ENCODE data around the gene CASP3. TPM values are rescaled to one million over a fixed set of nuclear protein-coding genes. Genes with fewer than 3 reads are reported as not detected.

CASP3 gene
- total RNA-seq, 1 donor from 2014 or later, result 29.7 TPM

GRCh38 chr4:184588893-184589292 lies 60.4 kb downstream of the CASP3 start:
- no peaks in the 10 kb centered on the region for H3K9me3 ChIP-seq (ENCODE audit: control insufficient read depth in 3 of 3, low read length in 3 of 3)
- H3K27me3 ChIP-seq (ENCODE audit: control insufficient read depth in 3 of 3, insufficient read depth in 3 of 3, low read length in 3 of 3), result peaks cover 0 to 3% (median 0%) of the 10 kb centered on the region in 3 donors
- no peaks in the 10 kb centered on the region for H3K4me1 ChIP-seq (ENCODE audit: control insufficient read depth in 3 of 3, insufficient read depth in 3 of 3, low read length in 3 of 3)
- H3K4me3 ChIP-seq (ENCODE audit: low read length in 3 of 3), result no peak overlapping the region
- H3K9ac ChIP-seq (ENCODE audit: low read depth in 1 of 3, low read length in 3 of 3), result no peak overlapping the region
- no peak overlapping the region for H3K27ac ChIP-seq (ENCODE audit: low read depth, low read length)
- no peaks in the 10 kb centered on the region for H3K36me3 ChIP-seq (ENCODE audit: control insufficient read depth in 3 of 3, insufficient read depth in 3 of 3, low read length in 3 of 3)

- Histone ChIP-seq H3K27ac (ENCODE audit: low read depth, low read length) (no peak overlapping the region), H3K27me3 (ENCODE audit: control insufficient read depth in 3 of 3, insufficient read depth in 3 of 3, low read length in 3 of 3) (peaks cover 0 to 3% (median 0%) of the 10 kb centered on the region in 3 donors), H3K9me3 (ENCODE audit: control insufficient read depth in 3 of 3, low read length in 3 of 3) (no peaks in the 10 kb centered on the region), H3K36me3 (ENCODE audit: control insufficient read depth in 3 of 3, insufficient read depth in 3 of 3, low read length in 3 of 3) (no peaks in the 10 kb centered on the region), H3K4me1 (ENCODE audit: control insufficient read depth in 3 of 3, insufficient read depth in 3 of 3, low read length in 3 of 3) (no peaks in the 10 kb centered on the region), H3K9ac (ENCODE audit: low read depth in 1 of 3, low read length in 3 of 3) (no peak overlapping the region), H3K4me3 (ENCODE audit: low read length in 3 of 3) (no peak overlapping the region)
These were observed 61.5 kb downstream of the CASP3 start for GRCh38 chr4:184587701-184588100.

DNA sequence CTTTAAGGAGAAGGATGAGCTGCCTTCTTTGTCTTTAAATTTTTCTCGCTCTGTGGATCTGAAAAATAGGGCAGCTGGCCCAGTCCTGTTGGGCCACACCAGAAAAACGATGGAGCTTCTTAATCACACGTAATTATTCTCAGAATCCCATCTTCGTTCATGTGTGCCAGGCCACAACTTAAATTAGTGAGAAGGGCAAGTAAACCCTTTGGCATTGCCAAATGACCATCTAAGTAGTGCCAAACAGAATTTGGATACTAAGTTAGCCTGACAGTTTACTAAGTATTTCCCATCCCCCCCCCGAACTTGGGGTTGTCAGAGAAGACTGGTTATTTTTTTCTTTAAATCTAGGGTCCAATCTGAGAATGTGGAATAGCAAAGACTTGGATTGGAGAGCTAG lies 62.0 kb downstream of the CASP3 start:
- Histone ChIP-seq H3K27ac (ENCODE audit: low read depth, low read length) (no peak overlapping the region), H3K9ac (ENCODE audit: low read depth in 1 of 3, low read length in 3 of 3) (no peak overlapping the region), H3K4me1 (ENCODE audit: control insufficient read depth in 3 of 3, insufficient read depth in 3 of 3, low read length in 3 of 3) (no peaks in the 10 kb centered on the region), H3K9me3 (ENCODE audit: control insufficient read depth in 3 of 3, low read length in 3 of 3) (no peaks in the 10 kb centered on the region), H3K36me3 (ENCODE audit: control insufficient read depth in 3 of 3, insufficient read depth in 3 of 3, low read length in 3 of 3) (no peaks in the 10 kb centered on the region), H3K4me3 (ENCODE audit: low read length in 3 of 3) (no peak overlapping the region), H3K27me3 (ENCODE audit: control insufficient read depth in 3 of 3, insufficient read depth in 3 of 3, low read length in 3 of 3) (peaks cover 0 to 3% (median 0%) of the 10 kb centered on the region in 3 donors)

DNA sequence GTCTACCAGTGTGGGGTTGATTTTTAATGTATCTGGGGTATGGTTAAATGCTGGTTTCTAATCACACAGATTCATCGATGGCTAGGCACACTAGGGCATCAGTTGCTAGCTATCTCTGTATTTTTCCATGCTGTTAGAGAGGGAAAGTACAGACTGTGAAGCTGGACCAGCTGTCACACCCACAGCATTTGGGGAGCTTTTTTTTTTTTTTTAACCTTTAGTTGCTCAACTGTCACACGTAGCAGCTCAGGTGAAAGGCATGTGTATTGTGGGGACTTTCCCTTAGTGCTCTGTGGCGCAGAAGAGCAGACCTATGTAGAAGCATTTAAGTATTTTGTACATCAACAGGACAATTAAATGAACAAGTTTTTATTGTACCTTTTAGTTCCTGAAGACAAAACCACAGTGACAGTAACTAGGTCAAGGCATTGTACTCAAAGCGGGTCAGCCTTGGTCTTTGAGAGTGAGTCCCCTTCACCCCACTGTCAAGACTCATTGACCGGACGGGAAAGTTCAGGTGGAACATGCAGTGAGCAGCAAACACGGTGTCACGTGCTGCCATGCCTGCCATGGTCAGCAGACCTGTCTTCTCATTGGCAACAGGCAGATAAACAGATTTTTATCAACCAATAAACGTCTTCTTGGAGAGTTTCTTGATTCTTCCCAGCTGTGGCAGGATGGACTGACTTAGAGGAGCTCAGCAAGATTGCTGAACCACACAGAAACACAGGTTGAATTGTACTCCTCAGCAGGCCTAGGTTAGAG lies 65.3 kb downstream of the CASP3 start:
- Histone ChIP-seq H3K4me3 (ENCODE audit: low read length in 3 of 3) (no peak overlapping the region), H3K27ac (ENCODE audit: low read depth, low read length) (no peak overlapping the region), H3K9ac (ENCODE audit: low read depth in 1 of 3, low read length in 3 of 3) (no peak overlapping the region), H3K9me3 (ENCODE audit: control insufficient read depth in 3 of 3, low read length in 3 of 3) (no peaks in the 10 kb centered on the region), H3K36me3 (ENCODE audit: control insufficient read depth in 3 of 3, insufficient read depth in 3 of 3, low read length in 3 of 3) (no peaks in the 10 kb centered on the region), H3K4me1 (ENCODE audit: control insufficient read depth in 3 of 3, insufficient read depth in 3 of 3, low read length in 3 of 3) (no peaks in the 10 kb centered on the region), H3K27me3 (ENCODE audit: control insufficient read depth in 3 of 3, insufficient read depth in 3 of 3, low read length in 3 of 3) (no peaks in the 10 kb centered on the region)

Other genes starting within 250 kb of the CASP3 start
- 18.8 TPM for gene IRF2, start 174.9 kb downstream of the CASP3 start, total RNA-seq
- 48.0 TPM for gene PRIMPOL, start 291 bp upstream of the CASP3 start, total RNA-seq
- gene CENPU, start 84.6 kb upstream of the CASP3 start, total RNA-seq, result 6.8 TPM
- gene ACSL1, start 176.5 kb upstream of the CASP3 start, total RNA-seq, result 123 TPM